SK-MEL-5 (cell line): ENCODE measurements around the gene NAA38. TPM values are rescaled to one million over a fixed set of nuclear protein-coding genes. Genes with fewer than 3 reads are reported as not detected.

Experiments used
- DNase-seq: peaks from one replicate; pipeline ENCODE4 v3.0.0-alpha.2; 2016; ENCODE audit warnings: low read depth, low spot score
- in situ Hi-C: cut with HindIII; loops from 2 replicates; pipeline ENCODE4 v1.10.0; 2016; ENCODE audit warnings: low sequenced_read_pairs, high pct_unique_total_duplicates, low pct_unique_long_range_greater_than_20kb
- total RNA-seq: library from RNA; depleted of rRNA; stranded (reverse); fragments of >200 nt; shearing (Covaris generic); gene quantifications from 2 replicates; pipeline ENCODE4 v1.2.3, GENCODE V29; 2014

The NAA38 gene
- total RNA-seq, 1 experiment from 2014 or later: 74.5 TPM

GRCh38 chr17:7836596-7837407, 20.6 kb downstream of the NAA38 start:
- in situ Hi-C loops: no loop called here

GRCh38 chr17:7835814-7836595, 21.4 kb downstream of the NAA38 start:
- DNase-seq: peak; percentile 55
- in situ Hi-C loops: no loop called here

More at GRCh38 chr17:7836596-7837407, 20.6 kb downstream of the NAA38 start:
- DNase-seq: peak; percentile 96

- in situ Hi-C loops: no loop called here
- peak; percentile 98 for DNase-seq
These were observed 22.2 kb downstream of the NAA38 start for GRCh38 chr17:7834957-7835813.

- in situ Hi-C loops: no loop called here
- peak; percentile 34 for DNase-seq
These were observed 22.8 kb downstream of the NAA38 start for GRCh38 chr17:7834542-7834956.

- DNase-seq: peak; percentile 92
- in situ Hi-C loops: no loop called here
These were observed 23.4 kb downstream of the NAA38 start, which contains the start of gene KDM6B for GRCh38 chr17:7833795-7834541. KDM6B (plus strand) TSS chr17:7834217; CDS start chr17:7845555, 11,338 bp downstream.

- no peak for DNase-seq
- in situ Hi-C loops: no loop called here
These were observed 24.2 kb downstream of the NAA38 start for GRCh38 chr17:7833011-7833794.

GRCh38 chr17:7832431-7832830, 24.9 kb downstream of the NAA38 start:
- in situ Hi-C loops: no loop called here
- no peak for DNase-seq

- DNase-seq: no peak
- in situ Hi-C loops: no loop called here
These were observed 26.1 kb downstream of the NAA38 start for GRCh38 chr17:7831233-7831632.

- DNase-seq: no peak
- in situ Hi-C loops: no loop called here
These were observed 26.7 kb downstream of the NAA38 start for GRCh38 chr17:7830616-7831015.

- in situ Hi-C loops: no loop called here
- DNase-seq: no peak
These were observed 32.0 kb downstream of the NAA38 start for GRCh38 chr17:7825206-7825990.

- in situ Hi-C loops: no loop called here
- DNase-seq: no peak
These were observed 33.1 kb downstream of the NAA38 start for GRCh38 chr17:7824021-7824924.

- no peak for DNase-seq
- in situ Hi-C loops: no loop called here
These were observed 33.8 kb downstream of the NAA38 start for GRCh38 chr17:7823581-7824001.

- in situ Hi-C loops: no loop called here
- no peak for DNase-seq
These were observed 35.2 kb downstream of the NAA38 start for GRCh38 chr17:7822126-7822525.

- in situ Hi-C loops: no loop called here
- no peak for DNase-seq
These were observed 37.1 kb downstream of the NAA38 start for GRCh38 chr17:7820231-7820630.
